Measurements from ENCODE around the gene FGR.

FGR gene

GRCh38 chr1:27564710-27565649 is 70.0 kb downstream of the FGR start:
- DNase-seq: no peak

- no peak for DNase-seq
Measured at GRCh38 chr1:27563591-27564471, 71.2 kb downstream of the FGR start.

- DNase-seq: no peak
Measured at GRCh38 chr1:27563341-27563590, 71.7 kb downstream of the FGR start.

- DNase-seq: no peak
Measured at GRCh38 chr1:27562534-27563340, 72.2 kb downstream of the FGR start.

Data from activated CD8-positive, alpha-beta memory T cell treated with anti-CD3 and anti-CD28 coated beads for 24 hours (primary cell).